ENCODE results near the gene ANKRD37. TPM values are rescaled to one million over a fixed set of nuclear protein-coding genes. Genes with fewer than 3 reads are reported as not detected.

ANKRD37 gene
- total RNA-seq, 1 donor from 2014 or later, result 15.5 TPM

GRCh38 chr4:185379326-185380295 lies 17.0 kb upstream of the ANKRD37 start:
- DNase-seq (ENCODE audit: low read depth), result no peak
- no peak overlapping the region for H3K4me3 ChIP-seq (ENCODE audit: low read depth, low read length)
- no peak for TF ChIP-seq CTCF (conservative IDR thresholded peaks at IDR 0.05; ENCODE audit: low read depth, low read length)

GRCh38 chr4:185380320-185380719 lies 16.3 kb upstream of the ANKRD37 start:
- H3K4me3 ChIP-seq (ENCODE audit: low read depth, low read length), result no peak overlapping the region
- no peak for DNase-seq (ENCODE audit: low read depth)
- TF ChIP-seq CTCF (conservative IDR thresholded peaks at IDR 0.05; ENCODE audit: low read depth, low read length), result no peak

GRCh38 chr4:185381288-185382196 lies 15.1 kb upstream of the ANKRD37 start:
- no peak for DNase-seq (ENCODE audit: low read depth)
- H3K4me3 ChIP-seq (ENCODE audit: low read depth, low read length), result no peak overlapping the region
- no peak for TF ChIP-seq CTCF (conservative IDR thresholded peaks at IDR 0.05; ENCODE audit: low read depth, low read length)

GRCh38 chr4:185382754-185383153 lies 13.9 kb upstream of the ANKRD37 start:
- DNase-seq (ENCODE audit: low read depth), result no peak
- no peak for TF ChIP-seq CTCF (conservative IDR thresholded peaks at IDR 0.05; ENCODE audit: low read depth, low read length)
- no peak overlapping the region for H3K4me3 ChIP-seq (ENCODE audit: low read depth, low read length)

- DNase-seq (ENCODE audit: low read depth), result no peak
- TF ChIP-seq CTCF (conservative IDR thresholded peaks at IDR 0.05; ENCODE audit: low read depth, low read length), result no peak
- H3K4me3 ChIP-seq (ENCODE audit: low read depth, low read length), result no peak overlapping the region
Observed at GRCh38 chr4:185383451-185383850, 13.2 kb upstream of the ANKRD37 start.

- no peak overlapping the region for H3K4me3 ChIP-seq (ENCODE audit: low read depth, low read length)
- DNase-seq (ENCODE audit: low read depth), result no peak
- no peak for TF ChIP-seq CTCF (conservative IDR thresholded peaks at IDR 0.05; ENCODE audit: low read depth, low read length)
Observed at GRCh38 chr4:185384061-185384460, 12.6 kb upstream of the ANKRD37 start.

All from epithelial cell of proximal tubule (primary cell).